ENCODE results near the gene FSD2.
A peak's percentile ranks its signal among the peaks of the same experiment; 100 is the strongest.

The FSD2 gene

DNA sequence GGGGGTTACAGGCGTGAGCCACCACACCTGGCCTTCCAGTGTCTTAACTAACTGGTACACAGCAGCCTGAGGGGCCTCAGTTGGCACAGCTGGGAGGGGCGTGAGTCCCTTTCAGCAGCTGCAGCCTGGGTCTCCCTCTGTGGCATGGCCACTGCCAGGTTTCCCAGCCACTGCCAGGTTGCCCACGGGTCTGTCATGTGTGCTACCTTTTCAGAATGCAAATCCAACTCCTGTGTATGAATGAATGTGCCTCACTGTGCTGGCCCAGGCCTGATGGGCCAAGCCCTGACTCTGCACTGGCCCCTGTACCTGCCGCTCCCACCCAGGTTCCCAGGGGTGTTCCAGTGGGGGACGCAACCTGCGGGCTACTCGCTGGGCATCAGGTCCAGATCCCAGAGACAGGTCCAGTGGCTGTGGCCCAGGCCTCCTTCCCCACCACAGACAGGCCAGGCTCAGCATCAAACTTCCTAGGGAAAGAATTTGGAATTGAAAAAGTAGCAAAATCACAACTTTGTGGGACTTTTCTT is 29.6 kb upstream of the FSD2 start:
- TF ChIP-seq Cebpa-rat (IDR thresholded peaks at IDR 0.05), result no peak
- Histone ChIP-seq H3K4me1 (peaks cover 38 to 57% (median 47%) of the 10 kb centered on the region in 10 experiments), H3K9ac (0 out of 22 replicates have a peak overlapping the region, but pooled peaks of 1 of the 11 experiments have one; percentile 4), H4K20me1 (peaks cover 0 to 30% (median 21%) of the 10 kb centered on the region in 11 experiments; a peak in 11 of 22 replicates), H3K36me3 (peaks cover 73 to 88% (median 80%) of the 10 kb centered on the region in 11 experiments), H3K4me3 (no peak overlapping the region), H3K4me2 (peak overlapping the region in 5 of 11 experiments; percentile 7 to 53 (median 43); a peak in 9 of 22 replicates), H3K27me3 (no peaks in the 10 kb centered on the region), H3K27ac (peak overlapping the region in 4 of 11 experiments; percentile 27 to 43 (median 36); a peak in 3 of 22 replicates), H3K9me3 (replicated peaks in 1 of 11) (peaks cover 0 to 40% (median 34%) of the 10 kb centered on the region in 11 experiments; a peak in 19 of 22 replicates)

- H3K9ac ChIP-seq, result peak overlapping the region; percentile 14 to 74 (median 65); a peak in 20 of 22 replicates
- H3K27me3 ChIP-seq, result no peaks in the 10 kb centered on the region
- peaks cover 0 to 38% (median 30%) of the 10 kb centered on the region in 11 experiments; a peak in 13 of 22 replicates for H4K20me1 ChIP-seq
- H3K4me3 ChIP-seq, result peak overlapping the region in 5 of 10 experiments; percentile 25 to 51 (median 32); a peak in 5 of 20 replicates
- TF ChIP-seq Cebpa-rat (IDR thresholded peaks at IDR 0.05), result no peak
- peaks cover 0 to 29% (median 21%) of the 10 kb centered on the region in 11 experiments; a peak in 17 of 22 replicates for H3K9me3 ChIP-seq (replicated peaks in 1 of 11)
- H3K36me3 ChIP-seq, result peaks cover 88 to 95% (median 92%) of the 10 kb centered on the region in 11 experiments
- peaks cover 38 to 58% (median 49%) of the 10 kb centered on the region in 10 experiments for H3K4me1 ChIP-seq
- peak overlapping the region; percentile 77 to 99 (median 84) for H3K4me2 ChIP-seq
- H3K27ac ChIP-seq, result peak overlapping the region; percentile 43 to 88 (median 76); a peak in 21 of 22 replicates
These were observed 27.5 kb upstream of the FSD2 start for GRCh38 chr15:82833362-82833682.

GRCh38 chr15:82832601-82833361 is 26.9 kb upstream of the FSD2 start:
- Histone ChIP-seq H3K36me3 (peaks cover 88 to 95% (median 92%) of the 10 kb centered on the region in 11 experiments), H3K4me2 (peak overlapping the region; percentile 77 to 99 (median 84)), H3K4me1 (peaks cover 38 to 58% (median 49%) of the 10 kb centered on the region in 10 experiments), H3K27me3 (no peaks in the 10 kb centered on the region), H3K9ac (peak overlapping the region; percentile 50 to 75 (median 67)), H4K20me1 (peaks cover 0 to 41% (median 30%) of the 10 kb centered on the region in 11 experiments; a peak in 13 of 22 replicates), H3K27ac (peak overlapping the region; percentile 43 to 88 (median 76)), H3K4me3 (peak overlapping the region; percentile 15 to 51 (median 28); a peak in 13 of 20 replicates), H3K9me3 (replicated peaks in 1 of 11) (peaks cover 0 to 24% (median 16%) of the 10 kb centered on the region in 11 experiments; a peak in 16 of 22 replicates)
- TF ChIP-seq Cebpa-rat (IDR thresholded peaks at IDR 0.05), result no peak

DNA sequence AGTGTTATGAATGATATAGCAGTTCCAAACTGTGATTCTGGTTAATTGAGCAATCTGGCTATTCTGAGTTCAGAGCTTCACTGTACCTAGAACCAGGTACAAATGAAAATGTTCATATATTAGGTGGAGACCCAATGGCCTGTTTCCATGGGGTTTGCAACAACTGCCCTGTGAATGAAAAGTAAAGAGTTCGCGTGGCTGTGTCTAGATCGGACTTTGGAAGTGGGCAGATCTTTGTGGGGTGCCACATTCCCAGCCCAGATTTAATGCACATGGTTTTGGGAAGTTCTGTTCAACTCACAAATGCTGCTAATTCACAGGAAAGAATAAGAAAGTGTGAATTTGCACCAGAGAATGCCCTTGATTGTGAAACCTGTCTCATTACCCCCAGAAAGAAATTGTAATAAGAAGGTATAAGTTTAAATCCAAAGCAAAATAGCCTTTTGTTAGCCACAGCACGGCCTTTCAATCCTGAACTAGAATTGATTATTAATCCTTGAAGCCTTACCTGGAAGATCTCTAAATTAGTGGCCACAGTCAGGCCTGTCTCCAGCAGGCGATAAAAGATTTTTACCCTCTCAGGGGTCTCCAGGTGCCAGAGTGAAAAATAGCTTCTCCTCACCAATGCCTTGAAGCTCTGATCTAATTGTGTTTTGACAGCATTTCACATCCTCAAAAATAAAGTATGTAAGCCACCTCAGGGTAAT is 26.2 kb upstream of the FSD2 start:
- Histone ChIP-seq H3K27ac (peak overlapping the region; percentile 43 to 88 (median 76)), H3K4me3 (peak overlapping the region; percentile 15 to 43 (median 25); a peak in 13 of 20 replicates), H3K27me3 (no peaks in the 10 kb centered on the region), H3K36me3 (peaks cover 88 to 95% (median 92%) of the 10 kb centered on the region in 11 experiments), H3K4me2 (peak overlapping the region; percentile 77 to 99 (median 84)), H4K20me1 (peaks cover 0 to 41% (median 31%) of the 10 kb centered on the region in 11 experiments; a peak in 13 of 22 replicates), H3K4me1 (peaks cover 38 to 58% (median 49%) of the 10 kb centered on the region in 10 experiments), H3K9ac (peak overlapping the region; percentile 50 to 75 (median 67)), H3K9me3 (replicated peaks in 1 of 11) (peaks cover 0 to 17% (median 10%) of the 10 kb centered on the region in 11 experiments; a peak in 13 of 22 replicates)
- TF ChIP-seq Cebpa-rat (IDR thresholded peaks at IDR 0.05), result no peak

DNA sequence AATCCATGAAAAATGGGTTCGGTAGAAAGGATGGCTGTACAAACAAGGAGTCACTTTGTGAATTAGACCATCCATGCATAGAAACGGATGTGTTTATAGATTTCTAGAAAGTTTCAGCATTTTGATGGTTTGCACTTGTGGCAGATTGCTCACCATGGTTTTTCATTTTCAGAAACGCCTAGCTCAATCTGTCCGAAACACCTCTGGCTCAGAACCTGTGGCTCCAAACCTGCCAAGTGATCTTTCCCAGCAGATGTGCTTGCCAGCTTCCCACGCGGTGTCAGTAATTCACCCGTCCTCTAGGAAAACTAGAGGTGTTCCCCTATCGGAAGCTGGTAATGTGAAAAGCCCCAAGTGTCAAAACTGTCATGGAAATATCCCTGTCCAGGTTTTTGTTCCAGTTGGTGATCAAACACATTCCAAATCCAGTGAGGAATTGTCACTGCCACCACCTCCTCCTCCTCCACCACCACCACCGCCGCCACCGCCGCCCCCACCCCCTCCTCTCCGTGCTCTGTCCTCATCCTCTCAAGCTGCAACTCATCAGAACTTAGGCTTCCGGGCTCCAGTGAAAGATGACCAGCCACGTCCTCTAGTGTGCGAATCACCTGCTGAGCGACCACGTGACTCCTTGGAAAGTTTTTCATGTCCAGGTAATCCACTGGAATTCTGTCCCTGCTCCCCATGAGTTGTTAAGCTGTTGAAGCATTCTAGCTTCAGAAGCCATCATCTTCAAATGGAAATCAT is 24.7 kb upstream of the FSD2 start:
- Histone ChIP-seq H3K27me3 (no peaks in the 10 kb centered on the region), H4K20me1 (peaks cover 0 to 45% (median 34%) of the 10 kb centered on the region in 11 experiments; a peak in 14 of 22 replicates), H3K36me3 (peaks cover 88 to 95% (median 92%) of the 10 kb centered on the region in 11 experiments), H3K27ac (peak overlapping the region in 2 of 11 experiments; percentile 75 to 86; a peak in 3 of 22 replicates), H3K4me3 (no peak overlapping the region), H3K9me3 (replicated peaks in 1 of 11) (peaks cover 0 to 4% (median 0%) of the 10 kb centered on the region in 11 experiments; a peak in 1 of 22 replicates), H3K9ac (0 out of 22 replicates have a peak overlapping the region, but pooled peaks of 1 of the 11 experiments have one; percentile 75), H3K4me2 (peak overlapping the region; percentile 77 to 99 (median 84); a peak in 18 of 22 replicates), H3K4me1 (peaks cover 38 to 52% (median 45%) of the 10 kb centered on the region in 10 experiments)
- TF ChIP-seq Cebpa-rat (IDR thresholded peaks at IDR 0.05), result no peak

DNA sequence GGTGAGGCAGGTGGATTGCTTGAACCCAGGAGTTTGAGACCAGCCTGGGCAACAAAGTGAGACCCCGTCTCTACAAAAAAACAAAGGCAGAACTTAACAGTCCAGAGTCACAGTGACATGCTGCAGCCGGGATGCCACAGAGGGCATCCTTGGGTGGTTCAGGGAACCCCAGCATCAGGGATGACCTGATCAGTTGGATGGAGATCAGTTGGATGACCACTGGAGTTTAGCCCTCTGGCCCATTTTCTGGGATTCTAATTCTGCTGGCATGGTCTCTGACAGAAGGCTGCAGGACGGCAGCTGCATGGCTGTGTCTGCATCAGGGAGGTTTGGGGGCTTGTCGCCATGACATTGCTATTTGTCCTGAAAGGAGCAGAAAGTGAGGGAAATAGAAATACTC is 23.4 kb upstream of the FSD2 start:
- Histone ChIP-seq H3K9ac (no peak overlapping the region), H3K36me3 (peaks cover 88 to 95% (median 92%) of the 10 kb centered on the region in 11 experiments)
- TF ChIP-seq Cebpa-rat (IDR thresholded peaks at IDR 0.05), result no peak

GRCh38 chr15:82828075-82828474 is 22.2 kb upstream of the FSD2 start:
- Histone ChIP-seq H3K27ac (no peak overlapping the region), H3K36me3 (peaks cover 87 to 95% (median 92%) of the 10 kb centered on the region in 11 experiments), H3K9me3 (replicated peaks in 1 of 11) (no peaks in the 10 kb centered on the region), H3K4me3 (no peak overlapping the region), H3K4me1 (peaks cover 23 to 31% (median 28%) of the 10 kb centered on the region in 10 experiments), H3K9ac (no peak overlapping the region), H3K27me3 (no peaks in the 10 kb centered on the region), H4K20me1 (peaks cover 0 to 53% (median 33%) of the 10 kb centered on the region in 11 experiments; a peak in 14 of 22 replicates), H3K4me2 (no peak overlapping the region)
- TF ChIP-seq Cebpa-rat (IDR thresholded peaks at IDR 0.05), result no peak

More for the DNA sequence above, 23.4 kb upstream of the FSD2 start:
- Histone ChIP-seq H3K4me3 (no peak overlapping the region), H3K4me1 (peaks cover 34 to 43% (median 39%) of the 10 kb centered on the region in 10 experiments), H3K4me2 (no peak overlapping the region), H3K9me3 (replicated peaks in 1 of 11) (no peaks in the 10 kb centered on the region), H3K27me3 (no peaks in the 10 kb centered on the region), H4K20me1 (peaks cover 0 to 56% (median 34%) of the 10 kb centered on the region in 11 experiments; a peak in 14 of 22 replicates), H3K27ac (no peak overlapping the region; a peak in 1 of 22 replicates)
